ENCODE data around the gene MYO15A.

The MYO15A gene

GRCh38 chr17:18182110-18182977, 73.8 kb downstream of the MYO15A start:
- peak overlapping the region; percentile 87 for H3K4me2 ChIP-seq (ENCODE audit: insufficient read depth, low read length)
- H3K4me3 ChIP-seq (ENCODE audit: low read depth in 1 of 2, low read length in 2 of 2): peak overlapping the region; percentile 36 to 94
- H3K9ac ChIP-seq (ENCODE audit: low read depth, low read length): peak overlapping the region; percentile 81
- H3K36me3 ChIP-seq (ENCODE audit: insufficient read depth, low read length): peaks cover 31% of the 10 kb centered on the region
- peak overlapping the region; percentile 95 for H3K27ac ChIP-seq (ENCODE audit: low read length)
- H3K4me1 ChIP-seq (ENCODE audit: insufficient read depth, low read length): peaks cover 46% of the 10 kb centered on the region
- DNase-seq (peak; percentile 21), ATAC-seq (ENCODE audit: insufficient read depth, low read depth) (no peak)
- peaks cover 34% of the 10 kb centered on the region for H4K20me1 ChIP-seq (ENCODE audit: insufficient read depth, low read length)
- peaks cover 40% of the 10 kb centered on the region for H3K79me2 ChIP-seq (ENCODE audit: insufficient read depth, low read length)
- TF ChIP-seq EZH2 (IDR thresholded peaks at IDR 0.05; ENCODE audit: borderline replicate concordance, low read depth, low read length, severe bottlenecking): no peak
- TF ChIP-seq, protein P1, sequence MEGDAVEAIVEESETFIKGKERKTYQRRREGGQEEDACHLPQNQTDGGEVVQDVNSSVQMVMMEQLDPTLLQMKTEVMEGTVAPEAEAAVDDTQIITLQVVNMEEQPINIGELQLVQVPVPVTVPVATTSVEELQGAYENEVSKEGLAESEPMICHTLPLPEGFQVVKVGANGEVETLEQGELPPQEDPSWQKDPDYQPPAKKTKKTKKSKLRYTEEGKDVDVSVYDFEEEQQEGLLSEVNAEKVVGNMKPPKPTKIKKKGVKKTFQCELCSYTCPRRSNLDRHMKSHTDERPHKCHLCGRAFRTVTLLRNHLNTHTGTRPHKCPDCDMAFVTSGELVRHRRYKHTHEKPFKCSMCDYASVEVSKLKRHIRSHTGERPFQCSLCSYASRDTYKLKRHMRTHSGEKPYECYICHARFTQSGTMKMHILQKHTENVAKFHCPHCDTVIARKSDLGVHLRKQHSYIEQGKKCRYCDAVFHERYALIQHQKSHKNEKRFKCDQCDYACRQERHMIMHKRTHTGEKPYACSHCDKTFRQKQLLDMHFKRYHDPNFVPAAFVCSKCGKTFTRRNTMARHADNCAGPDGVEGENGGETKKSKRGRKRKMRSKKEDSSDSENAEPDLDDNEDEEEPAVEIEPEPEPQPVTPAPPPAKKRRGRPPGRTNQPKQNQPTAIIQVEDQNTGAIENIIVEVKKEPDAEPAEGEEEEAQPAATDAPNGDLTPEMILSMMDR (IDR thresholded peaks at IDR 0.05; ENCODE audit: borderline replicate concordance, extremely low read depth, low read length, poor library complexity, severe bottlenecking): no peak
- no peaks in the 10 kb centered on the region for H3K27me3 ChIP-seq (ENCODE audit: insufficient read depth, low read length, poor library complexity)
- H3K9me3 ChIP-seq (ENCODE audit: insufficient read depth, low read length, severe bottlenecking): no peaks in the 10 kb centered on the region
- H2AFZ ChIP-seq (ENCODE audit: low read depth, low read length): peak overlapping the region; percentile 86

- peak overlapping the region; percentile 81 for H3K9ac ChIP-seq (ENCODE audit: low read depth, low read length)
- peaks cover 52% of the 10 kb centered on the region for H3K4me1 ChIP-seq (ENCODE audit: insufficient read depth, low read length)
- peak overlapping the region; percentile 95 for H3K27ac ChIP-seq (ENCODE audit: low read length)
- ATAC-seq (ENCODE audit: insufficient read depth, low read depth): peak; percentile 57
- H3K4me2 ChIP-seq (ENCODE audit: insufficient read depth, low read length): peak overlapping the region; percentile 87
- H3K27me3 ChIP-seq (ENCODE audit: insufficient read depth, low read length, poor library complexity): no peaks in the 10 kb centered on the region
- peak overlapping the region; percentile 86 for H2AFZ ChIP-seq (ENCODE audit: low read depth, low read length)
- peaks cover 46% of the 10 kb centered on the region for H3K79me2 ChIP-seq (ENCODE audit: insufficient read depth, low read length)
- peak overlapping the region; percentile 36 to 94 for H3K4me3 ChIP-seq (ENCODE audit: low read depth in 1 of 2, low read length in 2 of 2)
- DNase-seq: peak; percentile 86
- TF ChIP-seq, protein P1 (IDR thresholded peaks at IDR 0.05; ENCODE audit: borderline replicate concordance, extremely low read depth, low read length, poor library complexity, severe bottlenecking): no peak
- no peak for TF ChIP-seq EZH2 (IDR thresholded peaks at IDR 0.05; ENCODE audit: borderline replicate concordance, low read depth, low read length, severe bottlenecking)
- H4K20me1 ChIP-seq (ENCODE audit: insufficient read depth, low read length): peaks cover 40% of the 10 kb centered on the region
- H3K36me3 ChIP-seq (ENCODE audit: insufficient read depth, low read length): peaks cover 37% of the 10 kb centered on the region
- no peaks in the 10 kb centered on the region for H3K9me3 ChIP-seq (ENCODE audit: insufficient read depth, low read length, severe bottlenecking)
These were observed 74.4 kb downstream of the MYO15A start for GRCh38 chr17:18182978-18183333.

DNA sequence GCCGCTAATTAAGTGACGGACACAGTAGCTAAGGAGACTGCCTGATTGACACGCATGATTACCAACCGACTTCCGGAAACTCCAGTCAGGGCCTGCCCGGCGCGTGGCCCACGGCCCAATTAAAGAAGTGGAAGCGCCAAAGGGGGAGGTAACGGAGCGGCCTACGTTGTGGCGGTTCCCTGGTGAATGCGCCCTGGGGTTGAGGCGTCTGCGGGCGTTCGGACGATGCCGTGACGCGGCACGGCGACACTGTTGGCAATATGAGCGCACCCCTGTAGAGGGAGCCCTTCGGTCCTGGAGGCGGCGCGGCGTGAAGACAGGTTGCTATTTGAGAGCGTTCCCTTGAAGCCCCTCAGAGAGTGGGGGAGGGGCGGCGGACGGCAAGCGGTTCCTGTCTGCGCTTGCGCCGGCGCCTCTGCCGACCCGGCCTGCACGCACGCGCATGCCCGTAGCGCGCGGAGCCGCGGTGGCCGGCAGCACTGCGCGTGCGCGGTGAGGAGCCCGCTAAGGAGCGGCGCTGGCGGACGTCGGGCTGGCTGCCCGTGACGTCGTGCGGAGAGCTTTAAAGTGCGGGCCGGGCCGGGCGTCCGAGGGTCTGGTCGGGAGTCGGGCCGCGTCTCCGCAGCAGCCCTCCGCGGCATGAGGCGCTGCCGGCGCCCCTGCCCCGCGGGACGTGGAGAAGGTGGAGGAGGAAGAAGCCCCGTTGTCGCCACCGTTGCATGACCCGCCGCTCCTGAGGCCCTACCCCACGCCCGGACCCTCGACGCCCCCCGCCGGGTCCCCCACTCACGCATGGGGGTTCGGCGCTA, 75.0 kb downstream of the MYO15A start, which contains the start of gene ALKBH5:
Gene ALKBH5, plus strand, starts transcription at position 495 of the 809 bp plus-strand sequence. CDS start 416 bp downstream, outside the sequence.
- peak; percentile 99 for DNase-seq
- Histone ChIP-seq H4K20me1 (ENCODE audit: insufficient read depth, low read length) (peaks cover 46% of the 10 kb centered on the region), H3K27me3 (ENCODE audit: insufficient read depth, low read length, poor library complexity) (no peaks in the 10 kb centered on the region), H3K9ac (ENCODE audit: low read depth, low read length) (peak within 1 kb of the TSS; percentile 81), H3K27ac (ENCODE audit: low read length) (peak within 1 kb of the TSS; percentile 95), H3K4me3 (ENCODE audit: low read depth in 1 of 2, low read length in 2 of 2) (peak within 1 kb of the TSS; percentile 42 to 94), H3K9me3 (ENCODE audit: insufficient read depth, low read length, severe bottlenecking) (no peaks in the 10 kb centered on the region), H2AFZ (ENCODE audit: low read depth, low read length) (peak within 1 kb of the TSS; percentile 86), H3K4me1 (ENCODE audit: insufficient read depth, low read length) (peaks cover 58% of the 10 kb centered on the region), H3K79me2 (ENCODE audit: insufficient read depth, low read length) (peaks cover 51% of the 10 kb centered on the region), H3K4me2 (ENCODE audit: insufficient read depth, low read length) (peak within 1 kb of the TSS; percentile 97), H3K36me3 (ENCODE audit: insufficient read depth, low read length) (peaks cover 43% of the 10 kb centered on the region)
- peak; percentile 88 for ATAC-seq (ENCODE audit: insufficient read depth, low read depth)
- no peak for TF ChIP-seq EZH2 (IDR thresholded peaks at IDR 0.05; ENCODE audit: borderline replicate concordance, low read depth, low read length, severe bottlenecking)
- TF ChIP-seq, protein P1 (IDR thresholded peaks at IDR 0.05; ENCODE audit: borderline replicate concordance, extremely low read depth, low read length, poor library complexity, severe bottlenecking): peak; percentile 76
